Endothelial cell of umbilical vein (primary cell): ENCODE measurements around the gene RBM20. TPM values are rescaled to one million over a fixed set of nuclear protein-coding genes. Genes with fewer than 3 reads are reported as not detected.

Experiments
- BruUV-seq: library from RNA; stranded (reverse); fragments of 400-500 nt; replicated peaks from 2 replicates; lab custom pipeline; 2021; lab: Mats Ljungman, UMichigan
- CTCF ChIA-PET: fragments of 300-600, 350-600 bp; sonication (Branson Sonifier 250); formaldehyde crosslinking; loops from one replicate; lab custom pipeline; 2021; ENCODE audit warnings: antibody characterized with exemption, inconsistent platforms; lab: Charles Lee
- POLR2A ChIA-PET: fragments of 300-600, 350-600 bp; sonication (Branson Sonifier 250); formaldehyde crosslinking; loops from one replicate; lab custom pipeline; 2021; ENCODE audit warnings: antibody characterized with exemption, inconsistent platforms; lab: Charles Lee
- DNase-seq: peaks from one replicate; pipeline ENCODE4 v3.0.0-alpha.2; 2011; ENCODE audit warnings: low read depth, low spot score
- FAIRE-seq: peaks from 2 replicates; lab custom pipeline; 2011; peaks lifted over from hg19 to GRCh38; lab: Jason Lieb, UNC
- H2AFZ ChIP-seq: 2 replicates; pipeline ENCODE4 v1.6.0; 2012; ENCODE audit warnings: low read depth, low read length, control low read depth, inconsistent platforms
- H3K27ac ChIP-seq: 2 replicates; pipeline ENCODE4 v1.5.1; 2011; ENCODE audit warnings: low read depth, mild to moderate bottlenecking, control low read depth, low read length, moderate library complexity; ENCODE audit not compliant: insufficient read depth
- H3K27me3 ChIP-seq, 2 experiments: 2 replicates each; pipeline versions ENCODE4 v1.6.0 to v1.6.1; 2011; ENCODE audit warnings: low read length in 2 of 2, mixed read lengths in 1 of 2; ENCODE audit not compliant: control insufficient read depth in 2 of 2, insufficient read depth in 2 of 2
- H3K36me3 ChIP-seq, 2 experiments: 2 replicates in 1 of 2; 3 replicates in 1 of 2; pipeline ENCODE4 v1.5.1; 2011; ENCODE audit warnings: low read length in 2 of 2, mild to moderate bottlenecking in 1 of 2, moderate library complexity in 1 of 2; ENCODE audit not compliant: control insufficient read depth in 2 of 2, insufficient read depth in 2 of 2; ENCODE audit errors: extremely low read depth in 1 of 2
- H3K4me1 ChIP-seq: 3 replicates; pipeline ENCODE4 v1.5.1; 2011; ENCODE audit warnings: mild to moderate bottlenecking, low read length; ENCODE audit not compliant: control insufficient read depth, insufficient read depth; ENCODE audit errors: extremely low read depth
- H3K4me2 ChIP-seq: 2 replicates; pipeline ENCODE4 v1.6.1; 2011; ENCODE audit warnings: low read length, control low read depth, mixed read lengths; ENCODE audit not compliant: insufficient read depth
- H3K4me3 ChIP-seq, 3 experiments: fragments of 200-600 bp in 1 of 3; sonication (generic), shearing (Covaris generic) in 1 of 3; replicated peaks in 1 of 3; 2 replicates each; pipeline ENCODE4 v1.5.1; 2011 to 2016; ENCODE audit warnings: control low read depth in 3 of 3, low read length in 3 of 3, mild to moderate bottlenecking in 2 of 3, inconsistent platforms in 1 of 3, low read depth in 1 of 3, moderate library complexity in 1 of 3; ENCODE audit not compliant: insufficient read depth in 1 of 3
- H3K79me2 ChIP-seq: 2 replicates; pipeline ENCODE4 v1.6.0; 2012; ENCODE audit warnings: low read length, inconsistent platforms; ENCODE audit not compliant: control insufficient read depth, insufficient read depth
- H3K9ac ChIP-seq: replicated peaks from 2 replicates; pipeline ENCODE3; 2011; ENCODE audit warnings: low read length, control low read depth; ENCODE audit not compliant: insufficient read depth; ENCODE audit errors: extremely low read depth
- H3K9me1 ChIP-seq: replicated peaks from 3 replicates; pipeline ENCODE4 v1.6.0; 2011; ENCODE audit warnings: mild to moderate bottlenecking, low read length; ENCODE audit not compliant: control insufficient read depth, insufficient read depth; ENCODE audit errors: extremely low read depth
- H3K9me3 ChIP-seq: replicated peaks from 2 replicates; pipeline ENCODE4 v1.5.1; 2012; ENCODE audit warnings: low read length, inconsistent platforms; ENCODE audit not compliant: control insufficient read depth, insufficient read depth
- H4K20me1 ChIP-seq: replicated peaks from 2 replicates; pipeline ENCODE3; 2011; ENCODE audit warnings: mild to moderate bottlenecking, low read length; ENCODE audit not compliant: control insufficient read depth, insufficient read depth; ENCODE audit errors: extremely low read depth
- CTCF ChIP-seq, 2 donors: IDR thresholded peaks; 1 replicate in 1 of 2; 2 replicates in 1 of 2; pipeline ENCODE4 v1.5.1; 2011; ENCODE audit warnings: low read length in 2 of 2, mild to moderate bottlenecking in 2 of 2, moderate library complexity in 2 of 2, control low read depth in 1 of 2, inconsistent platforms in 1 of 2, low read depth in 1 of 2; ENCODE audit not compliant: insufficient read depth in 1 of 2; ENCODE audit errors: extremely low read depth in 1 of 2
- EZH2 ChIP-seq: IDR thresholded peaks from 2 replicates; pipeline ENCODE4 v1.6.1; 2012; ENCODE audit warnings: borderline replicate concordance, low read depth, mild to moderate bottlenecking, moderate library complexity, low read length, inconsistent platforms; ENCODE audit not compliant: severe bottlenecking
- FOS ChIP-seq: IDR thresholded peaks from 2 replicates; pipeline ENCODE4 v1.6.1; 2011; ENCODE audit warnings: mild to moderate bottlenecking, low read length, moderate library complexity, borderline replicate concordance; ENCODE audit not compliant: insufficient read depth
- GATA2 ChIP-seq: IDR thresholded peaks from 2 replicates; pipeline ENCODE4 v1.7.0; 2011; ENCODE audit warnings: low read depth, mild to moderate bottlenecking, moderate library complexity, mixed read lengths, low read length; ENCODE audit not compliant: insufficient read length, insufficient read depth
- JUN ChIP-seq: IDR thresholded peaks from 2 replicates; pipeline ENCODE4 v1.6.1; 2011; ENCODE audit warnings: borderline replicate concordance, low read depth; ENCODE audit not compliant: insufficient read length, insufficient read depth
- MAX ChIP-seq: IDR thresholded peaks from 2 replicates; pipeline ENCODE4 v1.6.1; 2011; ENCODE audit not compliant: insufficient read depth, insufficient read length
- MYC ChIP-seq: IDR thresholded peaks from one replicate; pipeline ENCODE4 v1.6.1; 2011; ENCODE audit warnings: mild to moderate bottlenecking, low read depth, low read length
- POLR2A ChIP-seq: IDR thresholded peaks from 2 replicates; pipeline ENCODE4 v1.6.1; 2012; ENCODE audit warnings: low read depth, mild to moderate bottlenecking, control low read depth, low read length
- POLR2AphosphoS5 ChIP-seq: IDR thresholded peaks from 2 replicates; pipeline ENCODE4 v1.6.1; 2012; ENCODE audit warnings: low read depth, mild to moderate bottlenecking, control low read depth, low read length, moderate library complexity; ENCODE audit not compliant: insufficient read depth
- dilution Hi-C: fragments of 300-500 bp; cut with MboI; formaldehyde crosslinking; loops from one replicate; pipeline ENCODE4 v1.15.0; 2019; ENCODE audit warnings: low sequenced_read_pairs; ENCODE audit not compliant: extremely low pct_ligation_motif_present
- intact Hi-C: fragments of 100-400 bp; cut with micrococcal nuclease; formaldehyde crosslinking; loops from one replicate; pipeline ENCODE4 v1.10.0; 2022
- polyA plus RNA-seq, 4 experiments: library from polyadenylated mRNA; depleted of rRNA in 3 of 4; stranded (reverse) in 3 of 4; unstranded in 1 of 4; fragments of >200 nt; gene quantifications; 2 replicates each; pipeline versions ENCODE4 v1.2.1 to v1.2.3, GENCODE V29; 2011 to 2012; ENCODE audit warnings: missing spikeins in 1 of 4
- total RNA-seq: library from RNA; stranded (reverse); gene quantifications from 2 replicates; pipeline ENCODE4 v1.2.3, GENCODE V29; 2021

RBM20 gene
- total and polyA plus RNA-seq, 2 donors (not counting 3 experiments of a cell fraction or from before 2014, with no cell fraction given): 0.04 TPM; not detected in 1

GRCh38 chr10:110784198-110784597 lies 140.1 kb downstream of the RBM20 start:
- no peaks in the 10 kb centered on the region for H3K4me1 ChIP-seq
- H2AFZ ChIP-seq: no peak overlapping the region
- no peaks in the 10 kb centered on the region for H4K20me1 ChIP-seq
- FAIRE-seq: no peak
- no TSS peak for BruUV-seq
- no peak overlapping the region for H3K4me3 ChIP-seq
- no peaks in the 10 kb centered on the region for H3K9me1 ChIP-seq
- intact Hi-C loops (no loop called here), dilution Hi-C loops (no loop called here)
- ChIA-PET CTCF (no interaction called here), POLR2A (no interaction called here)
- no peaks in the 10 kb centered on the region for H3K9me3 ChIP-seq
- no peaks in the 10 kb centered on the region for H3K27me3 ChIP-seq
- no peak overlapping the region for H3K4me2 ChIP-seq
- no peaks in the 10 kb centered on the region for H3K79me2 ChIP-seq
- no peak overlapping the region for H3K27ac ChIP-seq
- DNase-seq: no peak
- no peak overlapping the region for H3K9ac ChIP-seq
- TF ChIP-seq POLR2A (no peak), FOS (no peak), CTCF (IDR thresholded peaks at IDR 0.05; ENCODE audit: extremely low read depth in 1 of 2, insufficient read depth in 1 of 2, low read depth in 1 of 2, low read length in 2 of 2) (no peak), MYC (no peak), MAX (no peak), GATA2 (no peak), JUN (no peak), EZH2 (no peak), POLR2AphosphoS5 (no peak)
- no peaks in the 10 kb centered on the region for H3K36me3 ChIP-seq
